AG09309 (cell line): Measurements from ENCODE around the gene TTLL12.

Experiments used
- DNase-seq: peaks from one replicate; pipeline ENCODE4 v3.0.0-alpha.2; 2010; ENCODE audit warnings: low read depth
- H3K4me3 ChIP-seq: 2 replicates; pipeline ENCODE4 v1.5.1; 2011; ENCODE audit warnings: mild to moderate bottlenecking, low read depth, low read length, moderate library complexity; ENCODE audit not compliant: control insufficient read depth
- TF ChIP-seq, protein P1 (sequence below): IDR thresholded peaks from 2 replicates; pipeline ENCODE4 v1.5.1; 2011; ENCODE audit warnings: mild to moderate bottlenecking, low read depth, low read length, inconsistent platforms; ENCODE audit not compliant: insufficient read depth, control insufficient read depth; ENCODE audit errors: missing control alignments

TTLL12 gene

DNA sequence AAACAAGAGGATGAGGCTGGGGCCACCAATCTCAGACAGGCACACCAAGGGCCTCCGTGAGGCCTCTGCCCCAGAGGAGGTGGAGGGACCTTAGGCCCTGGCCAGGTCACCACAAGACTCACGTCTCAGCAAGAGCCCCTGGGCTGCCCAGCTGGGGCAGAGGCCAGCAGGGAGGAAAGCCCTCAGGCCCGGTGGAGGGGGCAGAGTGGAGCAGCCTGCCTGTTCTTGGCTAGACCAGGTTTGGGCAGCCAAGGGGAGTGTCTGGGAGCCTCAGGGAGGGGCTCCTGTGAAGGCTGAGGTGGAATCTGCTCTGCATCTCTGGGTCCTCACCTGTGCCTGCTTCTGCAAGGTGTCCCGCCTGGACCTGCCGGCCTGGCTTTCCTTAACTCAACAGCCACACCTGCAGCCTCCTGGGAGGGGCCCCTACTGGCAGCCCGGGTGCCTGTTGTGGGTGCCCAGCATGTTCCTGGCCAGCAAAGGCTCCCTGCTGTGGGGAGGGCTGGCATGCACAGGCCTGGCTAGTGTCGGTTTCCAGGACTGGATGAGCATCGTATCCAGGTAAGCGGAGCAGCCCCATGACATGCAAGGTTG is 11.9 kb downstream of the TTLL12 start:
- H3K4me3 ChIP-seq: no peak overlapping the region
- TF ChIP-seq, protein P1, sequence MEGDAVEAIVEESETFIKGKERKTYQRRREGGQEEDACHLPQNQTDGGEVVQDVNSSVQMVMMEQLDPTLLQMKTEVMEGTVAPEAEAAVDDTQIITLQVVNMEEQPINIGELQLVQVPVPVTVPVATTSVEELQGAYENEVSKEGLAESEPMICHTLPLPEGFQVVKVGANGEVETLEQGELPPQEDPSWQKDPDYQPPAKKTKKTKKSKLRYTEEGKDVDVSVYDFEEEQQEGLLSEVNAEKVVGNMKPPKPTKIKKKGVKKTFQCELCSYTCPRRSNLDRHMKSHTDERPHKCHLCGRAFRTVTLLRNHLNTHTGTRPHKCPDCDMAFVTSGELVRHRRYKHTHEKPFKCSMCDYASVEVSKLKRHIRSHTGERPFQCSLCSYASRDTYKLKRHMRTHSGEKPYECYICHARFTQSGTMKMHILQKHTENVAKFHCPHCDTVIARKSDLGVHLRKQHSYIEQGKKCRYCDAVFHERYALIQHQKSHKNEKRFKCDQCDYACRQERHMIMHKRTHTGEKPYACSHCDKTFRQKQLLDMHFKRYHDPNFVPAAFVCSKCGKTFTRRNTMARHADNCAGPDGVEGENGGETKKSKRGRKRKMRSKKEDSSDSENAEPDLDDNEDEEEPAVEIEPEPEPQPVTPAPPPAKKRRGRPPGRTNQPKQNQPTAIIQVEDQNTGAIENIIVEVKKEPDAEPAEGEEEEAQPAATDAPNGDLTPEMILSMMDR: no peak
- DNase-seq: no peak

DNA sequence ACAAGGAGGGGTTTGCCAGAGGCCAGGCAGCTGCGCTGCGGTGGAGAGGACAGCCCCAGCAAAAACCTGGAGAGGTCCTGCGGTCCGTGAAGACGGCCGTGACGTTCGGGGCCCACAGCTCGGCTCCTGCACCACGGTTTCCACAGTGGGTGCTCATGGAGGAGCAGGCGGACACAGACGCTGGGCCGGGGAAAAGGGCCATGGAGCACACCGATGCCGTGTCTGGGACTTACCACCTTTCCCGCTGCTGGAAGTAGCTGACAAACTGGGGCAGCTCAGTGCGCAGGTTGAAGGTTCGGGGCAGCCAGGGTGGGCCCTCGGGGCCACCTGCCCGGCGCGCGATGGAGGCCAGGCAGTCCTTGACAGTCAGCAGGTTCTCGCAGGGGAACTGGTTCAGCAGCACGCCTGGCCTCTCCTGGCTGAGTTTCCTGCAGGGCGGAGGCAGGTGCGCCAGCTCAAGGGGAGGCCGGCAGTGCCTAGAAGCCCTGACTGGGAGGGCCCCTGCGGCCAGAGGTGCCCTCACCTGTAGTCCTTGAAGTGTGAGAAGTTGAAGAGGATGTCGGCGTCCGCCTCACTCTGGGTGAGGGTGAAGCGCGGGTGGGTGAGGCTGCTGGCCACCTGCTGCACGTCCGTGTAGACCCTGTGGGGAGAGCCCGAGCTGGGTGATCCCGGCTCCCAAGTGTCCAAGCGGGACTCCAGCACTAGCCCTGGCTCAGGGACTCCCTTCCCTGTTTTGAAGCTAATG is 12.8 kb downstream of the TTLL12 start:
- TF ChIP-seq, protein P1: no peak
- no peak for DNase-seq
- no peak overlapping the region for H3K4me3 ChIP-seq

DNA sequence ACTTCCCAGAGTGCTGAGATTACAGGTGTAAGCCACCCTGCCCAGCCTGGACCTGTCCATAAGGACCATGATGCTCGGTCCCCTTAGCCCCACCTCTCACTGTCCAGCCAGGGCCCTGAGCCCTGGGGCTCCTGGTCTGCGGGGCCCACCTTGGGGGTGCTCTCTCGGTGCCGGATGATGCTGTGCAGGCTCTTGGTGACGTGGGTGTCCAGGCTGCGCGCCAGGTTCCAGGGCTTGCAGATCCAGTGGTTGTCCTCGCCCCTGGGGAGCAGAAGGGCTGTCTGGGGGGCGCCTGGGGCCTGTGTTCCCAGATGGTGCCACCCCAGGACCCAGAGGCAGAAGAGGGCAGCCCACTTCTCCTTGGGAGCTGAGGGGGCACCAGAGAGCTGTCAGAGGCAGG is 13.4 kb downstream of the TTLL12 start:
- no peak for DNase-seq
- TF ChIP-seq, protein P1: no peak
- no peak overlapping the region for H3K4me3 ChIP-seq

DNA sequence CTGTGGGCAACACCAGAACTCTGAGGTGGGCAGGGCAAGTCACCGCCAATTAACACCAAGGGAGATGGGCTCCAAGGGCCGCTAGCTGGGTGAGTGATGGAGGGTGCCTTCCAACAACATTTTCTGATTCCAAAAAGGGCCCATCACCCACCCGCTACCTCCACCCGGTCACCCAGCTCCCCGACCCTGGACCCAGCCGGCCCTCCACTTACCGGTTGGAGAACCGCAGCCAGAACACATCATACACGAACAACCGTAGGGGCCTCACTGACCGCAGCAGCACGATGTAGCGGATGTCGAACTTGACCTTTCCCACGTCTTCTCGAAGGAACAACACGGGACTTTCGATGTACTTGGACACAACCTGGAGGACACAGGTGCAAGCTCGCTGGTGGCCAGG is 14.7 kb downstream of the TTLL12 start:
- DNase-seq: no peak
- no peak overlapping the region for H3K4me3 ChIP-seq
- TF ChIP-seq, protein P1: no peak

DNA sequence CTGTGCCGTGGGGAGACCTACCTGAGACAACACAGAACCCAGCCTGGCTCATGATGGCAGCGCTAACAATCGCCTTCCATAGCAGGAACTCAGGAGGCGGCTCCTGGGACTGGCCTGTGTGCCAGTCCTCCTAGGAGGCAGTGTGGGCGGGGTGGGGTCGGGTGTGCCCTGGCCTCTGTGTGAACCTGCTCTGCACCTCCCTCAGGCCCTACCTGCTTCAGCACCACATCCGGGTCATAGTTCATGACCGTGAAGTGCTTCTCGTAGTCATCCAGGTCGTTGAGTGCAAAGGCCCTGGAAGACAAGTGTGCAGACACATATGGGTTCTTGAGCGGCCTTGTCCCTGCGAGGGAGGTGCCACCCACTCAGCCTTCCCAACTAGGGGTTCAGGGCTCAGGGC is 15.3 kb downstream of the TTLL12 start:
- no peak overlapping the region for H3K4me3 ChIP-seq
- DNase-seq: no peak
- TF ChIP-seq, protein P1: no peak

DNA sequence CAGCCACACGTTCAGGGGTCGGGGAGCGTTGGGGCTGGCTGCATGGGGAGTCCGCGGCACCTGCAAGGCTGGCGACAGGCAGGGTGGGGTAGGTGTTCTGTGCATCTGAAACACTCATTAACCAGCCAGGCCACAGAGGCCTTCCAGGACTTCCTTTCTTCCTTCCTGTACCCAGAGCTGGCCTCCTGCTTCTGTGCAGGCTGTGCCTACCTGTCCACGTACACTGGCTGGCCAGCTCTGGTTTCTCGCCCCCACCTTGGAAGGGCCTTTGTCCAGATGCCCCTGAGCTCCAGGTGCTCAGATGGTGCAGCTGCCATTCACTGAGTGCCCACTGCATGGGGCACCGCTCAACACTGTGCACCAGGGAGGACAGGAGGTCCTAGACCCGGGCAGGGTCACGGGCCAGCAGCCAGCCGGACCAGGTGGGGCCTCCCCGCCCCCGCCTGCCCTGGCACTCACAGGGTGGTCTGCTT is 15.9 kb downstream of the TTLL12 start:
- TF ChIP-seq, protein P1: no peak

More for the DNA sequence above, 15.9 kb downstream of the TTLL12 start:
- DNase-seq: no peak
- H3K4me3 ChIP-seq: no peak overlapping the region
